K562 (cell line): Measurements from ENCODE around the gene TDRD3.

Experiments used
- ARHGAP35 ChIP-seq: fragments of 450-650 bp; IDR thresholded peaks from 2 replicates; pipeline ENCODE4 v1.6.1; 2018; ENCODE audit not compliant: partially characterized antibody
- BRD9 ChIP-seq: fragments of 450-650 bp; IDR thresholded peaks from 2 replicates; pipeline ENCODE4 v1.6.1; 2018; ENCODE audit warnings: low read depth; ENCODE audit not compliant: partially characterized antibody
- CBX2 ChIP-seq: fragments of 200-600 bp; sonication (generic); IDR thresholded peaks from one replicate; pipeline ENCODE4 v1.6.1; 2012; ENCODE audit warnings: mild to moderate bottlenecking, low read length, inconsistent platforms; ENCODE audit not compliant: insufficient read depth, poor library complexity, severe bottlenecking
- CC2D1A ChIP-seq: fragments of 450-650 bp; IDR thresholded peaks from 2 replicates; pipeline ENCODE4 v1.6.1; 2017; ENCODE audit warnings: mild to moderate bottlenecking
- CHD1 ChIP-seq: fragments of 200-600 bp; sonication (generic); IDR thresholded peaks from one replicate; pipeline ENCODE4 v1.6.1; 2012; ENCODE audit warnings: mild to moderate bottlenecking, moderate library complexity, low read length, inconsistent platforms
- CTCF ChIP-seq, 3 experiments: IDR thresholded peaks in 2 of 3; conservative IDR thresholded peaks in 1 of 3; 2 replicates each; pipeline ENCODE4 v1.5.1; 2011 to 2012; ENCODE audit warnings: low read length in 3 of 3, mild to moderate bottlenecking in 3 of 3, control low read depth in 2 of 3, improper control_type of control experiment in 1 of 3, inconsistent platforms in 1 of 3, low read depth in 1 of 3, mixed read lengths in 1 of 3, moderate library complexity in 1 of 3; ENCODE audit not compliant: insufficient read depth in 2 of 3
- ELF1 ChIP-seq: fragments of 200-800 bp; sonication (Bioruptor generic); IDR thresholded peaks from 2 replicates; pipeline ENCODE4 v1.6.1; 2016; ENCODE audit warnings: missing genetic modification characterization, missing compliant biosample characterization
- FIP1L1 ChIP-seq: fragments of 200-400 bp; formaldehyde crosslinking; IDR thresholded peaks from 2 replicates; pipeline ENCODE4 v1.6.1; 2018; ENCODE audit warnings: mild to moderate bottlenecking, low read depth, low read length; ENCODE audit not compliant: poor library complexity, severe bottlenecking
- MAFF ChIP-seq: IDR thresholded peaks from 2 replicates; pipeline ENCODE4 v1.6.1; 2012; ENCODE audit warnings: low read length, improper control_type of control experiment
- NFE2L1 ChIP-seq: fragments of 450-650 bp; IDR thresholded peaks from 2 replicates; pipeline ENCODE4 v1.6.1; 2016; ENCODE audit warnings: missing genetic modification characterization, low read depth, mild to moderate bottlenecking, missing compliant biosample characterization, moderate library complexity, borderline replicate concordance
- PKNOX1 ChIP-seq: fragments of 450-650 bp; IDR thresholded peaks from 2 replicates; pipeline ENCODE4 v1.6.1; 2016
- TCF7L2 ChIP-seq: fragments of 150-350 bp; IDR thresholded peaks from 2 replicates; pipeline ENCODE4 v1.6.1; 2016; ENCODE audit warnings: low read depth, mild to moderate bottlenecking, low read length, moderate library complexity

GRCh38 chr13:60604058-60604457 is 207.0 kb downstream of the TDRD3 start:
- no peak for TF ChIP-seq FIP1L1
- no peak for TF ChIP-seq BRD9
- no peak for TF ChIP-seq TCF7L2
- TF ChIP-seq PKNOX1 = no peak
- TF ChIP-seq ARHGAP35 = no peak
- TF ChIP-seq NFE2L1 (tag) = no peak
- TF ChIP-seq ELF1 (tag) = no peak
- TF ChIP-seq CTCF (IDR thresholded peaks at IDR 0.05 in 2 of 3, conservative IDR thresholded peaks at IDR 0.05 in 1 of 3; ENCODE audit: insufficient read depth in 2 of 3, low read depth in 1 of 3, low read length in 3 of 3) = no peak
- TF ChIP-seq MAFF = no peak
- TF ChIP-seq CBX2 = no peak
- TF ChIP-seq CC2D1A = no peak
- TF ChIP-seq CHD1 = no peak
